Endodermal cell (in vitro differentiated cells): ENCODE results near the gene WRAP73. TPM values are rescaled to one million over a fixed set of nuclear protein-coding genes. Genes with fewer than 3 reads are reported as not detected.

Source experiments
- DNase-seq: peaks from one replicate; pipeline ENCODE4 v3.0.0-alpha.2; 2017
- H3K27ac ChIP-seq: 2 replicates; pipeline ENCODE4 v1.5.1; 2013; ENCODE audit warnings: mild to moderate bottlenecking, low read depth, low read length, moderate library complexity
- H3K27me3 ChIP-seq: 2 replicates; pipeline ENCODE4 v1.6.1; 2013; ENCODE audit warnings: mild to moderate bottlenecking, low read length, moderate library complexity; ENCODE audit not compliant: insufficient read depth, control insufficient read depth, poor library complexity, severe bottlenecking
- H3K36me3 ChIP-seq: 2 replicates; pipeline ENCODE4 v1.7.0; 2013; ENCODE audit warnings: mild to moderate bottlenecking, low read length, moderate library complexity; ENCODE audit not compliant: control insufficient read depth, insufficient read depth
- H3K4me1 ChIP-seq: one replicate; pipeline ENCODE4 v1.7.0; 2013; ENCODE audit warnings: low read length; ENCODE audit not compliant: control insufficient read depth, insufficient read depth
- H3K4me3 ChIP-seq: 2 replicates; pipeline ENCODE4 v1.5.1; 2013; ENCODE audit warnings: mild to moderate bottlenecking, low read length, moderate library complexity
- H3K9ac ChIP-seq: 2 replicates; pipeline ENCODE4 v1.6.1; 2013; ENCODE audit warnings: mild to moderate bottlenecking, low read length, moderate library complexity; ENCODE audit not compliant: poor library complexity, severe bottlenecking; ENCODE audit errors: extremely low read depth
- H3K9me3 ChIP-seq: 2 replicates; pipeline ENCODE4 v1.6.1; 2013; ENCODE audit warnings: mild to moderate bottlenecking, low read length, moderate library complexity; ENCODE audit not compliant: control insufficient read depth
- H3K27ac Mint-ChIP-seq: 2 replicates; pipeline ENCODE4 v1.8.0; 2020; ENCODE audit warnings: mixed read lengths
- H3K27me3 Mint-ChIP-seq: 2 replicates; pipeline ENCODE4 v1.8.0; 2021; ENCODE audit warnings: mild to moderate bottlenecking, mixed read lengths; ENCODE audit not compliant: insufficient read depth
- H3K36me3 Mint-ChIP-seq: 2 replicates; pipeline ENCODE4 v1.8.0; 2020; ENCODE audit warnings: low read depth, mixed read lengths
- H3K4me1 Mint-ChIP-seq: 2 replicates; pipeline ENCODE4 v1.8.0; 2020; ENCODE audit warnings: mixed read lengths
- H3K4me3 Mint-ChIP-seq: 2 replicates; pipeline ENCODE4 v1.8.0; 2020; ENCODE audit warnings: mild to moderate bottlenecking, moderate library complexity, mixed read lengths
- H3K9me3 Mint-ChIP-seq: 2 replicates; pipeline ENCODE4 v1.8.0; 2020; ENCODE audit warnings: mild to moderate bottlenecking, mixed read lengths
- CTCF ChIP-seq: fragments of 200-600 bp; sonication (generic); conservative IDR thresholded peaks from 2 replicates; pipeline ENCODE4 v1.5.0; 2021; ENCODE audit warnings: antibody characterized with exemption, mild to moderate bottlenecking
- WGBS, 2 experiments: methylation state at CpG; one replicate each; pipeline versions ENCODE4 v1.1.5 to v1.1.7; 2013; ENCODE audit warnings: missing lambda C conversion rate in 2 of 2, mixed read lengths in 1 of 2; ENCODE audit not compliant: insufficient coverage in 1 of 2, insufficient read length in 1 of 2; 5-methylcytosine and 5-hydroxymethylcytosine counted together
- total RNA-seq, 2 donors: library from RNA; stranded (reverse); fragmentation: NEBNext Ultra II Directional in 1 of 2; extraction: Animal tissue kit (Norgen Biotek cat#: 25700) in 1 of 2; gene quantifications; 2 replicates in 1 of 2; 3 replicates in 1 of 2; pipeline ENCODE4 v1.2.1, GENCODE V29; 2021

WRAP73 gene
- total RNA-seq, 2 donors from 2014 or later = 29.8 to 32.5 TPM

- Mint-ChIP-seq H3K4me1 (no peaks in the 10 kb centered on the region), H3K36me3 (no peaks in the 10 kb centered on the region), H3K27me3 (peaks cover 10% of the 10 kb centered on the region), H3K9me3 (no peaks in the 10 kb centered on the region), H3K27ac (no peak overlapping the region), H3K4me3 (no peak overlapping the region)
- Histone ChIP-seq H3K27ac (no peak overlapping the region), H3K4me3 (no peak overlapping the region), H3K36me3 (no peaks in the 10 kb centered on the region), H3K9ac (no peak overlapping the region), H3K9me3 (no peaks in the 10 kb centered on the region), H3K4me1 (peaks cover 3% of the 10 kb centered on the region), H3K27me3 (peaks cover 5% of the 10 kb centered on the region)
- TF ChIP-seq CTCF = no peak
- DNase-seq = no peak
- WGBS, 2 experiments = 91 to 96% methylated on average over 13 to 17 of the region's 17 CpGs
Measured at GRCh38 chr1:3672971-3673361, 23.1 kb upstream of the WRAP73 start.

GRCh38 chr1:3672231-3672970 is 22.5 kb upstream of the WRAP73 start:
- Mint-ChIP-seq H3K9me3 (no peaks in the 10 kb centered on the region), H3K4me1 (no peaks in the 10 kb centered on the region), H3K4me3 (no peak overlapping the region), H3K27me3 (peaks cover 12% of the 10 kb centered on the region), H3K27ac (no peak overlapping the region), H3K36me3 (no peaks in the 10 kb centered on the region)
- no peak for TF ChIP-seq CTCF
- Histone ChIP-seq H3K9ac (no peak overlapping the region), H3K36me3 (no peaks in the 10 kb centered on the region), H3K27me3 (peaks cover 5% of the 10 kb centered on the region), H3K9me3 (no peaks in the 10 kb centered on the region), H3K4me3 (no peak overlapping the region), H3K4me1 (peaks cover 3% of the 10 kb centered on the region), H3K27ac (no peak overlapping the region)
- WGBS, 2 experiments = 86 to 94% methylated on average over 15 to 21 of the region's 21 CpGs
- DNase-seq = no peak

GRCh38 chr1:3671371-3672180 is 21.7 kb upstream of the WRAP73 start:
- H3K9me3 Mint-ChIP-seq = no peaks in the 10 kb centered on the region
- no peaks in the 10 kb centered on the region for H3K9me3 ChIP-seq
- peaks cover 5% of the 10 kb centered on the region for H3K27me3 ChIP-seq
- H3K27ac Mint-ChIP-seq = no peak overlapping the region
- H3K27me3 Mint-ChIP-seq = peaks cover 13% of the 10 kb centered on the region
- TF ChIP-seq CTCF = no peak
- H3K36me3 ChIP-seq = no peaks in the 10 kb centered on the region
- H3K4me1 Mint-ChIP-seq = no peaks in the 10 kb centered on the region
- DNase-seq = peak; percentile 66
- H3K9ac ChIP-seq = no peak overlapping the region
- 56 to 71% methylated on average over 27 to 29 of the region's 29 CpGs for WGBS, 2 experiments
- H3K4me3 Mint-ChIP-seq = no peak overlapping the region
- H3K4me1 ChIP-seq = peaks cover 3% of the 10 kb centered on the region
- H3K4me3 ChIP-seq = no peak overlapping the region
- H3K36me3 Mint-ChIP-seq = no peaks in the 10 kb centered on the region
- H3K27ac ChIP-seq = no peak overlapping the region
